ENCODE results near the gene PRDM8.
"Not testable (repeated sequence)": the region's sequence is repeated elsewhere in the genome, so short reads cannot be mapped to it uniquely, and the experiment has no call there.

Gene PRDM8

DNA sequence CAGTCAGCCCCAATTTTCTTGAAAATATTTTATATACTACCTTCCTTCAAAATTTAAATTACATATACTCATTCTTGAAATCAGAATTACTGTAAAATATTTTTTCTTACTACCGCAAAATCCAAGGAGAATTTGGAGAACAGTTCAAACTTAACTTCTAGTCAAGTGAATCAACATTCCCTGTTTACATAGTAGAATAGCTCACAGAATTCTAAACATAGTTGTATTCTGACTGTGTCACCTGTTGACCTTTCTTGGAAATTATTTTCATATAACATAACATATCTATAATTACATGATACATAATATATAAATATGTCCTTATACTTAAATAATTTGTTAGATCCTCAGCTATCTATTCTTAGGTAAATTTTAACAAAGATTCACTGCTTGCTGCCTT is 38.1 kb downstream of the PRDM8 start:
- TF ChIP-seq, protein P1, sequence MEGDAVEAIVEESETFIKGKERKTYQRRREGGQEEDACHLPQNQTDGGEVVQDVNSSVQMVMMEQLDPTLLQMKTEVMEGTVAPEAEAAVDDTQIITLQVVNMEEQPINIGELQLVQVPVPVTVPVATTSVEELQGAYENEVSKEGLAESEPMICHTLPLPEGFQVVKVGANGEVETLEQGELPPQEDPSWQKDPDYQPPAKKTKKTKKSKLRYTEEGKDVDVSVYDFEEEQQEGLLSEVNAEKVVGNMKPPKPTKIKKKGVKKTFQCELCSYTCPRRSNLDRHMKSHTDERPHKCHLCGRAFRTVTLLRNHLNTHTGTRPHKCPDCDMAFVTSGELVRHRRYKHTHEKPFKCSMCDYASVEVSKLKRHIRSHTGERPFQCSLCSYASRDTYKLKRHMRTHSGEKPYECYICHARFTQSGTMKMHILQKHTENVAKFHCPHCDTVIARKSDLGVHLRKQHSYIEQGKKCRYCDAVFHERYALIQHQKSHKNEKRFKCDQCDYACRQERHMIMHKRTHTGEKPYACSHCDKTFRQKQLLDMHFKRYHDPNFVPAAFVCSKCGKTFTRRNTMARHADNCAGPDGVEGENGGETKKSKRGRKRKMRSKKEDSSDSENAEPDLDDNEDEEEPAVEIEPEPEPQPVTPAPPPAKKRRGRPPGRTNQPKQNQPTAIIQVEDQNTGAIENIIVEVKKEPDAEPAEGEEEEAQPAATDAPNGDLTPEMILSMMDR (IDR thresholded peaks at IDR 0.05; ENCODE audit: insufficient read depth, low read depth, low read length, missing control alignments) = no peak
- no peak overlapping the region for H3K4me3 ChIP-seq (ENCODE audit: low read depth, low read length)
- no peak for DNase-seq (ENCODE audit: low read depth)

GRCh38 chr4:80237992-80238391 is 40.7 kb downstream of the PRDM8 start:
- TF ChIP-seq, protein P1 (IDR thresholded peaks at IDR 0.05; ENCODE audit: insufficient read depth, low read depth, low read length, missing control alignments) = no peak
- no peak overlapping the region for H3K4me3 ChIP-seq (ENCODE audit: low read depth, low read length)
- no peak for DNase-seq (ENCODE audit: low read depth)

- TF ChIP-seq, protein P1 (IDR thresholded peaks at IDR 0.05; ENCODE audit: insufficient read depth, low read depth, low read length, missing control alignments) = no peak
- DNase-seq (ENCODE audit: low read depth) = no peak
Observed at GRCh38 chr4:80239480-80240150, 42.3 kb downstream of the PRDM8 start.

DNA sequence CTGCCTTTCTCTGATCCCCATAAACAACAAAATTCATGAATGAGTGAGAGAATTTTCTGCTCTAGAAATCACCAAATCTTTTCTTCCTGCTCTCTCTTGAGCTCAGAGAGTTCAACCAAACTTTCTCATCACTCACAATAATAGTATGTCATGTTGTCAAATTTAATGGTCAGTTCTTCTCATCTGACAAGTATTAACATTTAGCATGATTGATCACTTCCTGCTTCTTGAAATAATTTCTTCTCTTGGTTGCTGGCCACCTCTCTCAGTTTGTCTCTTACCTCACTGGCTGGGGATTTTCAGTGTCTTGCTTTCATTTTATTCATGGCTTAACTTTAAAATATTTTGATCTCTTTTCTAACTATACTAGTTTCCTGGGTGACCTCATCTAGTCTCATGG is 43.7 kb downstream of the PRDM8 start:
- no peak overlapping the region for H3K4me3 ChIP-seq (ENCODE audit: low read depth, low read length)
- peak; percentile 19 for DNase-seq (ENCODE audit: low read depth)
- TF ChIP-seq, protein P1 (IDR thresholded peaks at IDR 0.05; ENCODE audit: insufficient read depth, low read depth, low read length, missing control alignments) = no peak

More at GRCh38 chr4:80239480-80240150, 42.3 kb downstream of the PRDM8 start:
- H3K4me3 ChIP-seq (ENCODE audit: low read depth, low read length) = no peak overlapping the region

DNA sequence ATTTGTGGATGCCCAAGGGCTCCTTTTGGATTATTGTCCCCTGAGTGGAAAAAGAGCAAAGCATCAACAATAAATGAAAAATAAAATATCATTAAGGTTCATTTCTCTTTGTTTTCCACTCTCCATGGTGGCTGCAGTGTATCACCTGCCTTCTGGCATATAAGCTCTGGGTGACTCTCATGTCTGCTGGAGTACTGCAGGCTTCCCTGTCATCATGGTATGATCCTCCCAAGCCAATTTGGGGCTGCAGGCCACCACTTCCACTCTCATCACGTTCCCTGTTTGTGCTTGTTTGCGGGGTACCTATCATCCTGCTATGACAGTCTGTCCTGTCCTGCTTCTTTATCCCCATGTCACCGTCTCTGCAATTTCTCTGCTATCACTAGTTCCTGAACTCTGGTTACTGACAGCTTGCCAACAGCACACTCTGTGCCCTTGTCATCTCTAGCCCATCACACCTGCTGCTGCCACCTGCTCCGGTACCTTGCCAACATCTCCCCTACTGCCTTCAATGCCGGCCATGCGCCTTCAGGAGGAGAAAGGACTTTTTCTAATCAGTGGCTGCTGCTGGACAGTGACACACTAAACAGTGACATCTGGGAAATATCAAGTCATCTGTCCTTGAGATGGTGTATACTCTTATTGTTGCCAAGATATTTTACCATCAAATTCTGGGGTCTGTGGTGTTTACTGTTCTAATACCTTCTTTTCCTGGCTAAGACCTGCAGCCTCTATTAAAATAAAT is 46.1 kb downstream of the PRDM8 start:
- TF ChIP-seq, protein P1 (IDR thresholded peaks at IDR 0.05; ENCODE audit: insufficient read depth, low read depth, low read length, missing control alignments) = no peak
- DNase-seq (ENCODE audit: low read depth) = no peak
- H3K4me3 ChIP-seq (ENCODE audit: low read depth, low read length) = no peak overlapping the region

DNA sequence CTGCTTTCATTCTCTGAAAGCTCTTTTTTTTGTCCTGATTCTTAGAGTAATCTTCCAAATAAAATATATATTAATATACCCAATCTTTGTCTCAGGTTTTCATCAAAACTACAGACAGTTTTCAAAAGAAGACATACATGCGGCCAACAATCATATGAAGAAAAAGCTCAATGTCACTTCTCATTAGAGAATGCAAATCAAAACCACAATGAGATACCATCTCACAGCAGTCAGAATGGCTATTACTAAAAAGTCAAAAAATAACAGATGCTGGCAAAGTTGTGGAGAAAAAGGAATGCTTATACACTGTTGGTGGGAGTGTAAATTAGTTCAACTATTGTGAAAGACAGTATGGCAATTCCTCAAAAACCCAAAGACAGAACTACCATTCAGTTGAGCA is 50.2 kb downstream of the PRDM8 start:
- not testable (repeated sequence) for H3K4me3 ChIP-seq (ENCODE audit: low read depth, low read length); DNase-seq (ENCODE audit: low read depth)

DNA sequence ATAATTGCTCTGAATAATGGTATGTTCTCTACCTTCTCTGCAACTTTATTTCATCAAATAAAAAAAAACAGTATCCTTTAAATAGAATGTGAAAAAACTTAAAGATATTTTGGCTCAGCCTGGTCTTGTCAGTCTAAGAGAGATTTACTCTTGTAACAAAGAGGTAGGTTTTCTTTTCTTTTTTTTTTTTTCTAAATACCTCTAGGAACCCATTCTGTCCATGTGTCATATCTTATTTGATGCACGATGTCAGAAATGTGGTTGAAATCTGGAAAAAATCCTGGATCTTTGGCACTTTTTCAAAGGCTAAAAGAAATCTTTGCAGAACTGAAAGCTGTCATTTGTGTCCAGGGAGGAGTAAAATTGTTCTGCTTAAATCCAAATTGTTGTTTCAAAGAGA is 51.8 kb downstream of the PRDM8 start:
- no peak overlapping the region for H3K4me3 ChIP-seq (ENCODE audit: low read depth, low read length)
- TF ChIP-seq, protein P1 (IDR thresholded peaks at IDR 0.05; ENCODE audit: insufficient read depth, low read depth, low read length, missing control alignments) = no peak
- DNase-seq (ENCODE audit: low read depth) = no peak
